GM21447 (cell line): ENCODE data around the gene DEPDC1B.
A peak's percentile ranks its signal among the peaks of the same experiment; 100 is the strongest.
"Not testable (repeated sequence)": the region's sequence is repeated elsewhere in the genome, so short reads cannot be mapped to it uniquely, and the experiment has no call there.

Experiments
- ATAC-seq: cut with Tn5 transposase; IDR thresholded peaks from one replicate; pipeline ENCODE4 v1.9.1; 2021; ENCODE audit not compliant: unreplicated experiment

Gene DEPDC1B

GRCh38 chr5:60699288-60699608, 718 bp downstream of the DEPDC1B start:
- no peak for ATAC-seq

GRCh38 chr5:60698336-60698735, 1.6 kb downstream of the DEPDC1B start:
- ATAC-seq, result no peak

- ATAC-seq, result no peak
Observed at GRCh38 chr5:60690326-60690725, 9.6 kb downstream of the DEPDC1B start.

DNA sequence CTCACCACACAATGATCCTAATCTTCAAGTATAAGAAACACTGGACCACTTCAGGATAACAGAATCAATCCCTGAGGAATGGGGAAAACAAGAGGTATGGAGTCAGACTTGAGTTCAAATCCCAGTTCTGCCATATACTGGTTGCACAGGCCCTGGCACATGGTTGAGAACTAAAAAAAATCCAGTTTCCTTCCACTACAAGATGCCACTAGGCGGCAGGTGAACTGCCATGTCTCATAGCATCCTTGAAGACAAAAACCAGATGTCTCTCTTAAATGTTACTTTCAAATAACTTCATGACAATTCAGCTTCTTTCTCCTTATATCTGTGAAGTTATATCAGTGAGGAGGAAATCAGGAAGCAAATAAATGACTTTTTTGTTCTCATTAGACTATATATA, 11.0 kb downstream of the DEPDC1B start:
- no peak for ATAC-seq

GRCh38 chr5:60687927-60688720, 11.8 kb downstream of the DEPDC1B start:
- ATAC-seq, result peak; percentile 93

DNA sequence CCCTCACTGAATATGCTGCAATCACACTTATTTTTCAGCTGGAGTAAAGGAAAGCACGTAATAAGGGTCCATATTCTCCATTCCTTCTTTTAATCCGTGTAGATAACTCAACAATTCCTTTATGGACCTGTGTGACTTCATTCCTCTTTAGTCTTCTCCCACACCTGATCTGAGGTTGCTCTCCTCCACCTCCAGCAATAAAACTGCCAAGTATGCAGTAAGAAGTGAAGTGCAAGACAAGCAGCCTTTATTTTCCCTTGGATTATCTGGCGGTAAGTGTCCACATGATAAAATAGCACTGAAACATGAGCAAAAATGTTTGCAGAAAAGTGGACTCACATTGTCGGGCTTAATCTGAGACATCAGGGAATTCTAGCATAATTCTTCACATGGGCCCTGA, 13.8 kb downstream of the DEPDC1B start:
- no peak for ATAC-seq

- no peak for ATAC-seq
Observed at GRCh38 chr5:60685700-60686099, 14.3 kb downstream of the DEPDC1B start.

- no peak for ATAC-seq
Observed at GRCh38 chr5:60685028-60685427, 14.9 kb downstream of the DEPDC1B start.

- ATAC-seq, result not testable (repeated sequence)
Observed at GRCh38 chr5:60682007-60682406, 18.0 kb downstream of the DEPDC1B start.

DNA sequence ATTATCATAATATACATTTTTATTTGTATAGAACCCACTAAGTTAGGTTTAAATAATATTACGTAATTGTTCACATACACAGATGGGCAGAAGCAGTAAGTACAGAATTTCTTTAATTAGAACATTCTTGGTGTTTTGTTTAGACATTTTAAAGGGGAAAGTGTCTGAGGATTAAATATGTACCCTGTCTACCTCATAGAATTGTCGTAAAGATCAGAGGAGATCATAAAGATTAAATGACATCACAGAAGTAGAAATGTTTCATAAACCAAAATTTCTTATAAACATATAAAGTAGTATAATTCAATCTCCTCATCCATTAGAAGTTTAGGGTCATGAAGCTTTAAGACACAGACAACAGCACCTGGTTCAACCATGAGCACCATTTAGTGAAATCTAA, 20.1 kb downstream of the DEPDC1B start:
- no peak for ATAC-seq

DNA sequence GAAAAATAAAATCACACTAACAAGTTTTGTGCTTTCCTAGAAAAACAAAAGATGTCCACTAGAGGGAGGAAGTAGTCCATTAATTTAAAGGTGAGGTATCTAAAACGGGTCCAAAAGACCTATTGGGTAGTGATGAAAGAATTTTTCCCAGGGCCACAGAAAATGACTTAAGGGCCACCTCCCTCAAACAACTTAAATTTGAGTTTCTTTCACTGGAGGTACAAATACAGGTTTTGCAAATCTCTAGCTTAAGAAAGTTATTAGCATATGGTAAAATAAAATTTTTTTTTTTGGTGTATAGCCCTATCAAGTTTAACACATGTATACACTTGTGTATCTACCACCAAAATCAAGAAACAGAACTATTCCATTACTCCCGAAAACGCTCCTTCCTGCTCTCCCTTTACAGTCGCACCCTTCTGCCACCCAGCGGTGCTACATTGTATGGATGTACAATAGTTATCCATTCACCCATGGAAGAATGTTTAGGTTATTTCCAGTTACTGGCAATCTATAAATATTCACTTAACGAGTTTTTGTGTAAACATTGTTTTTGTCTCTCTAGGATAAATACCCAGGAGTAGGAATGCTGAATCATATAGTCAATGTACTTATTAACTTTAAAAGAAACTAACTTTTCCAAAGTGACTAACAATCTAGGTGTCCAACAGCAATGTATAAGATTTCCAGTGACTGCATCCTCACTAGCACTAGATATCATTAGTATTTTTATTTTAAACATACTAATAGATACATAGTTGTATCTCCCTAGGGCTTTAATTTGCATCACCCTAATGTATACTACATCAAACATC, 21.9 kb downstream of the DEPDC1B start:
- peak; percentile 70 for ATAC-seq

DNA sequence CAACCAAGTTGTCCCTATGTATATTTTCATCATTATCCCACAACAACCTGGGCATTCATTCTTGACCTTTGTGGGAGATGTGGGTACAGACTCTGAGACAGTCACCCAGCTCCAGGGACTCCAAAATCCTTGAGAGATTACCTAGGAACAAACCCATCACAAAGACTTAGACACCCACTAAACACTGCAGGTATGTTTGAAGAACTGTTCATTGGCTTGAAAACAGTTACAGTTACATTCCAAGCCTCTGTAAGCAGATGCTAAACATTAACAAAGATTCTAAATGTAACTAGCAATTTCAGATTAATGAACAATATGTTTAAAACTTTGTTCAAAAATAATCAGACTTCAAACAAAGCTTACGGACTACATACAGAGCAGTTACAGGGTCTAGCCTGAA, 24.7 kb downstream of the DEPDC1B start:
- no peak for ATAC-seq

- no peak for ATAC-seq
Observed at GRCh38 chr5:60674251-60675069, 25.5 kb downstream of the DEPDC1B start.

DNA sequence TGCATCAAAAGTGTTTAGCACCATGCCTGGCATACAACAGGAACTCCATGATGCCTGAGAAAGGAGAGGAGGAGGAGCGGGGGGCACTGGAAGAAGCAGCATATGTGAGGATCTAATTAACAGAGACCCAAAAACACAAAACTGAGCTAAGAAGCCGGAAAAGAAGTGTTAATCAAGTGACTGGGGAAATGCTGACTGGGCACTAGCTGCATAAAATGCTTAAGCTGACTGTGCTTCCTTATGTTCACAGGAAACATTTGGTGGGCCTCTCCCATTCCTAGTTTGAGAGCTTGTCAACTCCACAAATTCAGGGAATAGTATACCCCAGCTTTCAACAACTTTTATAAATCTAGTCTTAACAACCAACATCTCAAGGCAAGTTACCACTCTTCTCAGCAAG, 26.6 kb downstream of the DEPDC1B start:
- no peak for ATAC-seq

- no peak for ATAC-seq
Observed at GRCh38 chr5:60672693-60673264, 27.2 kb downstream of the DEPDC1B start.

DNA sequence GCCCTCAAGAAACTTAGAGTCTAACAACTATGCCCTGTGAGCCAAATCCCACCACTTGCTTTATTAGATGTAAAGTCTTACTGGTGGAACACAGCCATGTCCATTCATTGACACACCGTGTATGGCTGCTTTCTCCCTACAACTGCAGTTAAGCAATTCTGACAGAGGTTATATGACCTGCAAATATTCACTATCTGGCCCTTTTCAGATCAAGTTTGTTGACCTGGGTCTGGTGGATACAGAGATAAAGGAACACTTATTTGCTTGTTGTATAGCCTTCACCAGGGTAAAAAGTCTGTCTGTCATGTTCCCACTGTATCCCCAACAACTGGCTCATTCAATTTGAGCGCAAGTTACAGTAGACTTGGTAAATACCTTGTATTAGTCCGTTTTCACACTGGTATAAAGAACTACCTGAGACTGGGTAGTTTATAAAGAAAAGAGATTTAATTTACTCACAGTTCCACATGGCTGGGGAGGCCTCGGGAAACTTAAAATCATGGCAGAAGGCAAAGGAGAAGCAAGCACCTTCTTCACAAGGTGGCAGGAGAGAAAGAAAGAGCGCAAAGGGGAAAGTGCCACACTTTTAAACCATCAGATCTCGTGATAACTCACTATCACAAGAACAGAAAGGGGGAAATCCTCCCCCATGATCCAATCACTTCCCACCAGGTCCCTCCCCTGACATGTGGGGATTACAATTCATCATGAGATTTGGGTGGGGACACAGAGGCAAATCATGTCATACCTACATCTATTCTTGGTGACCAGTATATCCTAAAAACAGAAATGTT, 27.9 kb downstream of the DEPDC1B start:
- ATAC-seq, result no peak

DNA sequence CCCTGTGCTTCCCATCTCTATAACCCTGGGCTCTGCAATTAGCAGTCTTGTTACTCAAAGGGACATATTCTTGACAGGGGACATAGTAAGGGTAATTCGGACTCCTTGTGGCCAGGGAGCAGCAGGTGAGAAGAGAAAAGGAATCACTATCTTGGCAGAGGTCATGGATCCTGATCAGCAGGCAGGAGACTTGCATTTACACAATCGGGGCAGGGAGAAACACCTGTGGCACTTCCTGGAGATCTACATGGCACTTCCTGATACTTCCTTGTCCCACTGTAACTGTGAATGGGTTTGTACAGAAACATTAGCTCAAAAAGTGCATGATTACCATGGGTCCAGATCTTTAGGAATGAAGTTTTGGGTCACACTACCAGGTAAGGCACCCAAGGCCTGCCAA, 29.2 kb downstream of the DEPDC1B start:
- no peak for ATAC-seq

- no peak for ATAC-seq
Observed at GRCh38 chr5:60668686-60669304, 31.2 kb downstream of the DEPDC1B start.

DNA sequence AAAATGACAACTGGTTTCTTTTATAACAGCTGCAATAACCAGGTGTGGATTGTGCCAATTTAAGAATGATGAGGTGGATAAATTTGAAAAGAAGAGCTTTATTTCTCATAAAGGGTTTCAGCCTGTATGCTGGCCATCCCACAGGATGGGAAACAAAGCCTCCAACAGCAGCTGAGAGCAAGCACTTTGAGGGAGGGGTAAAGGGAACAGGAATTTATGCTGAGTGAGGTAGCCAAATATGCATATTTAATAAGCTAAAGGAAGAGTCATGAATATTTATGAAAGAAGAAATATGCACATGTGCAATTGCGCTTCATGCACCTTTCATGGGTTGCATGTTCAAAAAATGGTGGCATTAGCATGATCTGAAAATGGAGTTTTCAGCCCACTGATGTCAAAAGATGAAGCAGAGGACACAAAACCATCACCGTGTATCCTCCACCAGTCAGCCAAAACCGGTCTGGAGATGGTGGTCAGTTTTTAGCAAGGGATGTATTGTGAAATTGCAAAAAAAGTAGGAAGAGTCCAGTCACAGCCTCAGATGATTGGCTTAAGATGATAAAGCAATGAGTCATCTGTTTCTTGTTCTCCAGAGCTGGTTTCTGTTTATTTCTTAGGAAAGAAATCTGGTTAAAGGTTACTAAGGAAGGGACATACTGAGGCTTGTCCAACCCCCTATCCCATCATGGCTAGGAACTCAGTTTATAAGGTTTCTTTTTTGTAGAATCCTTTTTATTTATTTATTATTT, 47.9 kb downstream of the DEPDC1B start:
- no peak for ATAC-seq
